Measurements from ENCODE around the gene DNAJB13. TPM values are rescaled to one million over a fixed set of nuclear protein-coding genes. Genes with fewer than 3 reads are reported as not detected.

The DNAJB13 gene
- total and polyA plus RNA-seq, 2 experiments from 2014 or later, result 0.41 TPM; not detected in 1

GRCh38 chr11:73996161-73996747 is 45.4 kb downstream of the DNAJB13 start:
- H3K4me2 ChIP-seq (ENCODE audit: unreplicated experiment), result no peak overlapping the region
- no peaks in the 10 kb centered on the region for H3K4me1 ChIP-seq (ENCODE audit: insufficient read depth)
- H3K4me3 ChIP-seq, result no peak overlapping the region
- no peaks in the 10 kb centered on the region for H3F3A ChIP-seq (ENCODE audit: insufficient read depth)
- H3K27me3 ChIP-seq (replicated peaks; ENCODE audit: insufficient read depth), result no peaks in the 10 kb centered on the region
- in situ Hi-C loops (cut with MboI), result no loop called here
- H2AFZ ChIP-seq, result no peak overlapping the region
- H3K27ac ChIP-seq, result no peak overlapping the region
- no peaks in the 10 kb centered on the region for H4K20me1 ChIP-seq (ENCODE audit: insufficient read depth)
- DNase-seq, result no peak
- TF ChIP-seq EZH2phosphoT487 (IDR thresholded peaks at IDR 0.05; ENCODE audit: insufficient read depth, low read depth) (no peak), EZH2 (IDR thresholded peaks at IDR 0.05; ENCODE audit: insufficient read depth, poor library complexity, severe bottlenecking) (no peak)
- no peak overlapping the region for H3K9ac ChIP-seq
- no peaks in the 10 kb centered on the region for H3K9me2 ChIP-seq (ENCODE audit: insufficient read depth)
- no peaks in the 10 kb centered on the region for H3K9me3 ChIP-seq (ENCODE audit: low read depth)
- 66 to 81% methylated on average over 4 of the region's 4 CpGs for WGBS, 2 experiments (ENCODE audit: low coverage in 1 of 2, low lambda C conversion rate in 2 of 2, missing lambda C conversion rate in 2 of 2)
- H3K36me3 ChIP-seq (ENCODE audit: low read depth), result no peaks in the 10 kb centered on the region
- H3K79me2 ChIP-seq (ENCODE audit: insufficient read depth), result no peaks in the 10 kb centered on the region

GRCh38 chr11:73997120-73997770 is 46.4 kb downstream of the DNAJB13 start:
- Histone ChIP-seq H3K9ac (no peak overlapping the region), H3K79me2 (ENCODE audit: insufficient read depth) (no peaks in the 10 kb centered on the region), H3K9me2 (ENCODE audit: insufficient read depth) (no peaks in the 10 kb centered on the region), H2AFZ (no peak overlapping the region), H3K4me3 (no peak overlapping the region), H3K9me3 (ENCODE audit: low read depth) (no peaks in the 10 kb centered on the region), H3K27ac (no peak overlapping the region), H3K4me1 (ENCODE audit: insufficient read depth) (no peaks in the 10 kb centered on the region), H3F3A (ENCODE audit: insufficient read depth) (no peaks in the 10 kb centered on the region), H4K20me1 (ENCODE audit: insufficient read depth) (no peaks in the 10 kb centered on the region), H3K4me2 (ENCODE audit: unreplicated experiment) (no peak overlapping the region), H3K27me3 (replicated peaks; ENCODE audit: insufficient read depth) (no peaks in the 10 kb centered on the region), H3K36me3 (ENCODE audit: low read depth) (no peaks in the 10 kb centered on the region)
- 76 to 77% methylated on average over 6 of the region's 6 CpGs for WGBS, 2 experiments (ENCODE audit: low coverage in 1 of 2, low lambda C conversion rate in 2 of 2, missing lambda C conversion rate in 2 of 2)
- TF ChIP-seq EZH2phosphoT487 (IDR thresholded peaks at IDR 0.05; ENCODE audit: insufficient read depth, low read depth) (no peak), EZH2 (IDR thresholded peaks at IDR 0.05; ENCODE audit: insufficient read depth, poor library complexity, severe bottlenecking) (no peak)
- in situ Hi-C loops (cut with MboI), result no loop called here
- no peak for DNase-seq

GRCh38 chr11:73998846-73999575 is 48.2 kb downstream of the DNAJB13 start:
- H3K27me3 ChIP-seq (replicated peaks; ENCODE audit: insufficient read depth), result no peaks in the 10 kb centered on the region
- H3K9me2 ChIP-seq (ENCODE audit: insufficient read depth), result no peaks in the 10 kb centered on the region
- H2AFZ ChIP-seq, result no peak overlapping the region
- in situ Hi-C loops (cut with MboI), result no loop called here
- no peak overlapping the region for H3K9ac ChIP-seq
- no peak for DNase-seq
- no peak overlapping the region for H3K27ac ChIP-seq
- H3K4me1 ChIP-seq (ENCODE audit: insufficient read depth), result no peaks in the 10 kb centered on the region
- whole genome bisulfite sequencing, 2 experiments (ENCODE audit: low coverage in 1 of 2, low lambda C conversion rate in 2 of 2, missing lambda C conversion rate in 2 of 2), result 94% methylated on average over 13 of the region's 13 CpGs
- no peaks in the 10 kb centered on the region for H3F3A ChIP-seq (ENCODE audit: insufficient read depth)
- no peak overlapping the region for H3K4me2 ChIP-seq (ENCODE audit: unreplicated experiment)
- no peaks in the 10 kb centered on the region for H3K36me3 ChIP-seq (ENCODE audit: low read depth)
- TF ChIP-seq EZH2phosphoT487 (IDR thresholded peaks at IDR 0.05; ENCODE audit: insufficient read depth, low read depth) (no peak), EZH2 (IDR thresholded peaks at IDR 0.05; ENCODE audit: insufficient read depth, poor library complexity, severe bottlenecking) (no peak)
- no peaks in the 10 kb centered on the region for H3K9me3 ChIP-seq (ENCODE audit: low read depth)
- no peaks in the 10 kb centered on the region for H3K79me2 ChIP-seq (ENCODE audit: insufficient read depth)
- no peak overlapping the region for H3K4me3 ChIP-seq
- H4K20me1 ChIP-seq (ENCODE audit: insufficient read depth), result no peaks in the 10 kb centered on the region

GRCh38 chr11:73999581-74000306 is 48.9 kb downstream of the DNAJB13 start:
- no peaks in the 10 kb centered on the region for H3K4me1 ChIP-seq (ENCODE audit: insufficient read depth)
- no peaks in the 10 kb centered on the region for H4K20me1 ChIP-seq (ENCODE audit: insufficient read depth)
- no peak overlapping the region for H2AFZ ChIP-seq
- no peaks in the 10 kb centered on the region for H3F3A ChIP-seq (ENCODE audit: insufficient read depth)
- DNase-seq, result no peak
- H3K36me3 ChIP-seq (ENCODE audit: low read depth), result no peaks in the 10 kb centered on the region
- no peak overlapping the region for H3K9ac ChIP-seq
- no peak overlapping the region for H3K27ac ChIP-seq
- 74 to 77% methylated on average over 8 of the region's 8 CpGs for WGBS, 2 experiments (ENCODE audit: low coverage in 1 of 2, low lambda C conversion rate in 2 of 2, missing lambda C conversion rate in 2 of 2)
- in situ Hi-C loops (cut with MboI), result no loop called here
- TF ChIP-seq EZH2phosphoT487 (IDR thresholded peaks at IDR 0.05; ENCODE audit: insufficient read depth, low read depth) (no peak), EZH2 (IDR thresholded peaks at IDR 0.05; ENCODE audit: insufficient read depth, poor library complexity, severe bottlenecking) (no peak)
- no peak overlapping the region for H3K4me3 ChIP-seq
- no peaks in the 10 kb centered on the region for H3K9me3 ChIP-seq (ENCODE audit: low read depth)
- no peaks in the 10 kb centered on the region for H3K9me2 ChIP-seq (ENCODE audit: insufficient read depth)
- no peaks in the 10 kb centered on the region for H3K27me3 ChIP-seq (replicated peaks; ENCODE audit: insufficient read depth)
- H3K79me2 ChIP-seq (ENCODE audit: insufficient read depth), result no peaks in the 10 kb centered on the region
- H3K4me2 ChIP-seq (ENCODE audit: unreplicated experiment), result no peak overlapping the region

All from GM23248 (cell line).